Measurements from ENCODE around the gene GALK1.
"Not testable (repeated sequence)": the region's sequence is repeated elsewhere in the genome, so short reads cannot be mapped to it uniquely, and the experiment has no call there.

Gene GALK1

DNA sequence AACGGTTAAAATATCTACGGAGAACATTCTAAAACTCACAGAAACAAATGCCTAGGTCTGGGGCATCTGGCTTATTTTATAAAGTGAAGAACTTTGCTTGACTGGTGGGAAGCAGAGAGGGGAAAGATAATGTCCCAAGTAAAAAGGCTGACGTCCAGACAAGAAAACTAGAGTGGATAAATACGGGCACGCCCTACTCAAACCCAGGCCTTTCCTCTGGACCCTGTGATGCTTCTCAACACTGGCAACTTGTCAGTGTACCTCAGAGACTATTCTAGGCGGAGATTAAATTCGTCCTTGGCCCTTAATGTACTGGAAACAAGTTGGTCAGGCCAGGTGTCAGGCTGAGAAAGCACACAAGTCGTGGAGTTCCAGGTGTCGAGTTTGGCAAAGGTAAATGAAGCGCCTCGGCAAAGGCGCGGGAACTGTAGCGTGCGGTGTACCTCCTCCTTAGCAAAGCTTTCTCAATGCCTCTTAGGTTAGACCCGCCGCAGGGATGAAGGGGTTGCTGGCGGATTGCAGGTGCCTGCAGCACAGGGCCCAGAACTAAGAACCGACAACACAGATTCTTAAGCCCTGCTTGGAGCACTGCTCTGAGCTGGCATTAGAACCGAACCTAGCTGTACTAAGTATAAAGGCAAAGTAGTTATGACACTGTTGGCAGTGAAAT lies 18.9 kb upstream of the GALK1 start:
- no peak for DNase-seq

DNA sequence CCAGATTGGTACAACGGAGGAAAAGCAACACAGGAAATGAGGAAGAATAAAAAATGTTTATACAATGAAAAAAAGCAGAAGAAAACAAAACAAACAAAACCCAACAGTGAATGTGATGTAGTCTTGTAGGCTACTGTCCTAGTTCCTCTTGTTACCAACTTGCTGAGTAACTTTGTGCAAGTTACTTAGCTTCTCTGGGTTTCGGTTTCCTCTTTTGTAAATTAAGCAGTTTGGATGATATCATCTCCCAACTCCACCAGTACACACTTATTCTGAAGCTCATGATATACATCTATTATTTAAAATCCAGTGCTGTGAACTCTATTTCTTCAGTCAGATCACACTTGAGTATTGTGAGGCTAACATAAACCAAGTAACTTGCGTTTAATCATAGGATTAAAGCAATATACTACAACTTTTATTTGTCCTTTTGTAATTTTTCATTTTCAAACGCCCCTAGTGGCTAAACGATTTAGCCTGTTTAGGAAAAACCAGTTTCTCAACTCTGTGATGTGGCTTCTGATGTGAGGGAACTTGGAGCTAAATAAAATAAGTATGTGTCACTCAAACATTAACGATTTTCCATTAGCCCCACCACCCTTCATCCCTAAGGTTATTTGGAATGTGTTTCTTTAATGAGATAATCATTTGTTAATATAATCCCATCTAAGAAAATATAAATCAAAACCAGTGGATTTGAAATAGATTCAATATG lies 18.2 kb upstream of the GALK1 start:
- DNase-seq, result no peak

DNA sequence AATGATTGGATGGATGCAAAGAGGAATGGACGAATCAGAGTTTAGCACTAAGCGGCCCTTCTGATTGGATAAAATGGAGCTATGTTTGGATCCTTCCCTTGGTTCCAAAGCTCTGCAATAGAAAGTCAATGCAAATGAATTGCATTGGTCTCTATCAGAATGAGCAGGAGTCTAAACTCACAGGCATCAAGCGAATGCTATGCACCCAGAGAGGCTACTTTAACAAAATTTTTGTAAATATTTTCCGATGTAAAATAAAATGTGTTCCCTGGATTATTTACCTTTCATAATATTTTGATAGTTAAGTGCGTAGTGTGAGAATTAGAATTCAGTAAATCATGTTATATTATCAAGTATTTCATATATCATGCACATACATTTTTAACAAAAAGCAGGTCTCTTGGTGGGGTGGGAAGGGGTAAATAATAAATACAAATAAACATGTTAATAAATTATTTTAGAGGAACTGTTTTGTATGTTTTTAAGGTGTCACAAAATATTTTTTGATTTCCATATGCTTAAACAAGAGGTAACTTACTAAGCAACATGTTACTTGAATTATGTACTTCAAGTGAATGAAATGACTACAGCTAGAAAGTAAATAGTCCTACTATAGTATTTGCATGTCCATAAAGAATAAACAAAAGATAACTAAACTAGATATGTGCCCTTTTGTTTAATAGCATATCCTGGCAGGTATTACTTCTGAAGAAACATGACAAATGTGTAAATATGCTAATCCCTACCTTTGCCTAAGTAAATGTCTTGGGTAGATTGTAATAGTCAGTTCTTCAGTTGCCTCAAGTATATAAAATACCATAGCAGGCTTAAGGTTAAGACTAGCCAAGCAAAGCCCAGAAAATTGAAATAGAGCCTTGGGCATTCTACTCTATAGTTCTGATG lies 15.2 kb upstream of the GALK1 start:
- no peak for DNase-seq

DNA sequence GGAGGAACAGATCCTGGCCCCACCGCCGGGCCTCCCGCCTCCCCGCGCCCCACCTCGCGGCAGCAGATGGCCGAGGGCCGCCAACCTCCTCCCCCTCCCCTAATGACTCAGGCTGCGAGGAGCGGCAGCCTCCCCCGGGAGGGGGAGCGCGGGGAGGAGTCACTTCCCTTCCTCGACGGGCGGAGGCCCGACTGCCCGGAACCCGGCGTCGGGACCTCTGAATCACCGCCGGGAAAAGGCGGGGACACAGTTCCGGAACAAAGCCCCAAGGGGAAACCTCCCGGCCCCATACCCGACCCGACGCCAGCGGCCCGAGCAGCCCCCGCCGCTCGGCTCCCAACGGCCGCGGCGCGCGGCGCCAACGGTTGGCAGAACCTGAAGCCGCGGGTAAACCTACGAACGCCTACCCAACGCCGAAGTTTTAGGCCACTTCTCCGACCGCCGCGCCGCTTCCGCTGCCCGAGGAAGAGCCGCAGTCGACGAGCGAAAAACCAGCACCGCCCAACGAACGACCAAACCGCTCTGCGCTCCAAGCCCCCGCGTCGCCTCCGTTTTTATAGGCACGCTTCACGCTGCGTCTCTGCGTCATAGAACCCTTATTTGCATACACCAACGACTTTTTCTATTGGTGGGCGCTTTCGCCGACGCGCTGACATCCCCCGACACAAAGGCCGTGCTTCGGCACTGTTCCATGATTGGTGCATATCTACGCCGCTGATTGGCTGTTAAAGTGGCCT lies 14.4 kb upstream of the GALK1 start:
- DNase-seq, result peak; percentile 100

DNA sequence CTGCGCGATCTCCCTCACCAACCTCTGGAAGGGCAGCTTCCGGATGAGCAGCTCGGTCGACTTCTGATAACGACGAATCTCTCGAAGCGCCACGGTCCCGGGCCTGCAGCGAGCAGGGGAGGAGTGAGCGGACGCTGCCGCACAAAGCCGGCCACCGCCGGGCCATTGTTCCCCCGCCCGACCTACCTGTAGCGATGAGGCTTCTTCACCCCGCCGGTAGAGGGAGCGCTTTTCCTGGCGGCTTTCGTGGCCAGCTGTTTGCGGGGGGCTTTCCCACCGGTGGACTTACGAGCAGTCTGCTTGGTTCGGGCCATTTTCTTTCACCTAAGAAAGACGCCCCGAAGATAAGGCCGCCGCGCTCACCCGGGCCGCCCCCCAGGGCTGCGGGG lies 13.9 kb upstream of the GALK1 start:
- DNase-seq, result peak; percentile 77

DNA sequence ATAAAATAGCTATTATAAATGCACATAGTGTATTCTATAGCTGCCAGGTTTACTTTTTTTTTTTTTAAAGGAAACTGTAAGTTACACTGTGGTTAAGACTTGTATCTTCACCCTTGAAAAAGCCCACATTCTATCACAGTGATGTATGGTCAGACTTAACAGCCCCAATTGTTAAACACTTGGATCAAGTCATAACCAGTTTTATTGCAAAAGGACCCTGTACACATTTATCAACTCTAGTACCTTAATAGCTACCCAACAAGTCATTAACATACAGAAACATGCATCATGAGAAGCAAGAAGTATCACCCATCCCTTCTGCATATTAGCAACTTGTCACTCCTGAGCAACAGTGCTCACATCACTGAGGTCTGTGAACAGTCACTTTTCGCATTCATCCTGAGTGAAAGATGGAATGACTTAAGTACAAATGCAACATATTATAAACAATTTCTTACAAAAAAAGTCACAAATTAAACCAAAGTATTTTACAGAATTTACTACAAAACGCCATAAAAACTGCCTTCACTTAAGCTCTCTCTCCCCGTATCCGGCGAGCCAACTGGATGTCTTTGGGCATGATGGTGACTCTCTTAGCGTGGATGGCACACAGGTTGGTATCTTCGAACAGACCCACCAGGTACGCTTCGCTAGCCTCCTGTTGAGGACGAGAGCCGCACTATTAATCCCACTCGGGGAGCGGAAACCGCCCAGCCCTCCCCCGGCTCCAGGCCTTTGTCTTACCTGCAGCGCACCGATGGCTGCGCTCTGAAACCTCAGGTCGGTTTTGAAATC lies 13.3 kb upstream of the GALK1 start:
- not testable (repeated sequence) for DNase-seq

DNA sequence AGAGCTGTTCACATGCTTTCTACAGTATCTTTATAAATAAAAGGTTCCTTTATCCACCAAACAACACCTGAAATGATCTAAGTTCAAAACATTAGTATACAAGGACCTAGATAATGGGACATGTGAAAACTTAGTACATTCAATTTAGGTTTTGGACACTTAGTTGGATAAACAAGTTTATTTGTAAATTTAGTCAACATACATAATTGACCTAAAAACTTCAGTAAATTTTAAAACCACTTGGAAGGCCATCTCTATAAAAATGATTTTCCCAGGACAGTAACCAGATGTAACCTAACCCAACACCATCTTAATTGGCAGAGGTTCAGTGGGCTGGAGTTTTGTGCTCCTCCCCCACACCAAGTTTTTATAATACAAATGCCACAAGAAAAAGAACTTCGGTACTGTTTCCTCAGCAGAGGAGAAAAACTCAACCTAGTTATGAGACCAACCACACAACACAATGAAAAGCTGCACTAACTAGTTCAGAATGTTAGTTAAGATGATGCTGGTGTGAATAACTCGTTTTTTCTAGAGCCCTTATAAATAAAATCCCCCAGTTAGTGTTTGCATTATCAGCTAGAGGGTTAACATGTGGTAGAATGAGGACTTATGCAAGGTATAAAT lies 12.4 kb upstream of the GALK1 start:
- DNase-seq, result no peak

DNA sequence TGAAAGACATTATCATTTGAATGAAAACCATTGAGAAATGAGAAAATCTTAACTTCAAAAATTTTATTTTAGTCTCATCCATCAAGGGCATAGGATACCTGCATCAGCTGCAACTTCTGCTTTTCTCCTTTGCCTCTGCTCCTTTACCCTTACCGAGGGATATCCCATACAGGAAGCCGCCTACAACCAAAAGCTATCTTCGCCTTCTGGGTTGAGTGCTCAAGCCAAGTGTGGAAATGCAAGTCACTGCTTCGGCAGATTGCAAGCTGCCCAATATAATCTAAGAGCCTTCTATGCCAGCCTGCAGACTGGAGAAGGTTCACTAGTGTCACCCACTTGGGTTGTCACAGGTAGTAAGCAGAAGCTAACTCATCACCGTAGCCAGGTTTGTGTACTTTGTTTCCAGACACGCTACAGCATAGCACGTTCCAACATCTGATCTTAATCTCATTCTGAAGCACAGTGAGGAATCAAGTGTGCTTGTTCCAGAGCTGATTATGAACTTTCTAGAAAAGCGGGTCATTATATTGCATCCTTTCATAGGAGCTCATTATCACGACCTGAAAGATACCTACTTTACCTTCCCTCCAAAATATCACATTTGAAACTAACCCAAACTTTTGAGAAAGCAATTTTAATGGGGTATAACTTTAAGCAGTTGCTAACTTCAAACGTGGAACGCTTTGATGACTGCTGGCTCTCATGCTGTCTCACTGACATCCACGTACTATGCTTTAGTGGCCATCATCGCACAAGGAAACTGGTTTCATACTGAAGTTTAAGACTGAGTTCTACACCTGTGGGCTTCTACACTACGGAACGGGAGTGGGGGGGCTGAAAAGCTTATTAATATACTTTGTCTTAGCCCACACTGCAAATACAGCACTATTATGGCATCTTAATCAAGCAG lies 11.6 kb upstream of the GALK1 start:
- DNase-seq, result no peak

DNA sequence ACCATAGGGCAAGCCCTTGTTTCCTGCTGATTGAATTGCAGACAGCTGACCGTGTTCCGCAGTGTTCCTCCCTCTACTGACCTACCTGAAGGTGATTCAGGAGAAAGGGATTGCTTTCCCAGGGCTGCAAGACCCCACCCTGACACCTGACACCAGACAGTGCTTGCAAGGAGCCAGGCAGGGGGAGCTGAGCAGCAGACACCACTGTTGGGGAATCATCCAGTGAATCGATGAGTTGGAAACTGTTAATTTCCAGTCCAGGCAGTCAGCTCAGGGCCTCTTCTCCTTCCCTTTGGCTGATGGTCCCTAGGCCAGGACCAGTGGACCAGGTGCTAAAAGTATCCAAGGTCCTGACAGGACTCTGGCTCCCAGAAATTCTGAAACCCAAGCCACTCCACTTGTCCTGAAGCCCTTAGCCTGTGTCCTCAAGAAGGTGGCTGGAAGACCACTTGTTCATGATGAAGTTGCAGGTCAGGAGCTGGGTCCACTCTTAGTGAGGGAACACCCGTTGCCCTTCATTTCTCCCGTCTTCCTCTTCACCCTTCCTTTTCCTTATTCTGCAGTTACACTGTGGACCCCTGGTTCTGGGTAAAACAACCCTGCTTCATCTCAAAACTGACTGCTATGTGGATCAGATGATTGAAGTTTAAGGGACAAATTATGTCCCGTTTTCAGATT lies 10.1 kb upstream of the GALK1 start:
- DNase-seq, result no peak

DNA sequence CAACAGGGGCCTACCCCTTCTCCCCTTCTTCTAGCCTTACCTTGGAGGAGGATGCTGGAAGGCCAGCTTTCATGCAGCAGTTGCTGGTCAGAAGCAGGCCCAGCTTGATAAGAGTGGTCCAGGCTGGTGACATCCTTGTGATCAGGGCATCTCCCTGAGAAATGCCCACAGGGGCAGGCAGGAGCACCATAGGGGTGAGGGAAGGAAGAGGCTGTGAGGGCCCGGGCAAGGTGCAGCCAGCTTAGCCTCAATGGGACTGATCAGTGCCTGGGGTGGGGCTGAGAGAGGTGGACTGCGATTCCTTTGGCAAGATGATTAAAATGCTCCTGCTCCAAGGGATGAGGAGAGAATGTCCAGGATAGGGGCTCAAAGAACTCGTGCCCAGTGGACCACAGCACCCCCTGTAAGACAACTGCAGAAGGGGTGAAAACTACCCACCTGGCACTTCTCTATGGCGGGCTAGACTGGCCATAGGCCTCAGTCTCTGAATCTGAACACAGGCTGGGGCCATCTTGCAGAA lies 9.5 kb upstream of the GALK1 start:
- no peak for DNase-seq

DNA sequence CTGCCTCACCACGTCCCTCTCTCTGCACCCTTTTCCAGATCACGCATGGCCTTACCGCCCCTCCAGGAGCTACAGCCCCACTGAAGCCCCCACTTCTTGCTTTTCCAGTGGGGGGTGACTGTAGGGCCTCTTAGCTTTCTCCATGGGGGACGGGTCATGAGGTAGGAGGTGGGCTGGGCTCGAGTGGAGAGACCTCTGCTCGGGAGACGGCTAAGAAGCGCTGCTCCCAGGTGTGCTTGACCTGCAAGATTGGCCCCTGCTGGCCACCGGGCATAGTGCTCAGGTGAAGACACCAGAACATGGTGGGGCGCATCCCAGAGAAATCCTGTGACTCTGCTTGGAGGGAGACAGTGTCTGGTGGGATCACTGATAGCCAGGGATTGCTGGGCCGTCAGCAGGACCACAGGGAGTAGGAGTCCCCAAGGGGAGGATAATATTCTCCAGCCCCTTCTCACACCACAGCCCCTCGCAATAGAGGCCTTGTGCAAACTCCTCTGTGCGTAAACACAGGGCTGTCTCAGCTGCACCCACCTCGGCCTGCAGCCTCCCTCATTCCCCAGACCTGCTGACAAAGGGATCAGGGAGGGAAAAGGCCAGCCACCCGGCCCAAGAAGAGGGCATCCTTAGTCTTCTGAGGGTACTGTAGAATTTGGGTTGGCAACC lies 8.9 kb upstream of the GALK1 start:
- no peak for DNase-seq

DNA sequence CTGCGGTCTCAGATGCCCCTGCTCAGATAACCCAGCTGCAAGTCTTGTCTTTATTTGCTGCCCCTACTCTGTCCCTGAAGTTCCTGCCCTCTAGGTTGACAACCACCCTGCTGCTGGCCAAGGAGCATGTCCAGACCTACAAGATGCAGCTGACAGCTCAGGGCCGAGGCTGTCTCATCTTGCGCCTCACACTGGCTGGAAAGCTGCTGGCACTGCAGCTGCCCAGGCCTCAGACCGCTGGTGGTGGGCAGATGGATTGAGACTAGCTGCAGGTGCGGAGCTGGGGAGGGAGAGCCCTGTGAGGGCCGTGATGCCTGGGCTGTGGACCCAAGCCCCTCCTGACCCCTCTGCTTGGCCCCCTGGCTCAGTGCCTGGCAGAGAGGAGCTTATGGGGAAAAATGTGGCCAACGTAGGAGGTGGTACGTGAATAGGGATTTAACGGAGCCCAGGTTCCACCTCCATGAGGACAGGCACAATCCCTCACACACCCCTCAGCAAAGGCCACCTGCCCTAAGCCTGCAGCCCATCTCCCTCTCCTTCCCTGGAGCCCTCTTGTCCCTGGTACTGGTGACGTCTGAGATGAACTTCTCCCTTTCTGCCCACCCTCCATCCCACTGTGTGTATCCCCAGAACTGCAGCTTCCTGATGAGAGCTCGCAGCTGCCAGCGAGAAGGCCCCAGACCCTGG lies 8.3 kb upstream of the GALK1 start:
- DNase-seq, result no peak

DNA sequence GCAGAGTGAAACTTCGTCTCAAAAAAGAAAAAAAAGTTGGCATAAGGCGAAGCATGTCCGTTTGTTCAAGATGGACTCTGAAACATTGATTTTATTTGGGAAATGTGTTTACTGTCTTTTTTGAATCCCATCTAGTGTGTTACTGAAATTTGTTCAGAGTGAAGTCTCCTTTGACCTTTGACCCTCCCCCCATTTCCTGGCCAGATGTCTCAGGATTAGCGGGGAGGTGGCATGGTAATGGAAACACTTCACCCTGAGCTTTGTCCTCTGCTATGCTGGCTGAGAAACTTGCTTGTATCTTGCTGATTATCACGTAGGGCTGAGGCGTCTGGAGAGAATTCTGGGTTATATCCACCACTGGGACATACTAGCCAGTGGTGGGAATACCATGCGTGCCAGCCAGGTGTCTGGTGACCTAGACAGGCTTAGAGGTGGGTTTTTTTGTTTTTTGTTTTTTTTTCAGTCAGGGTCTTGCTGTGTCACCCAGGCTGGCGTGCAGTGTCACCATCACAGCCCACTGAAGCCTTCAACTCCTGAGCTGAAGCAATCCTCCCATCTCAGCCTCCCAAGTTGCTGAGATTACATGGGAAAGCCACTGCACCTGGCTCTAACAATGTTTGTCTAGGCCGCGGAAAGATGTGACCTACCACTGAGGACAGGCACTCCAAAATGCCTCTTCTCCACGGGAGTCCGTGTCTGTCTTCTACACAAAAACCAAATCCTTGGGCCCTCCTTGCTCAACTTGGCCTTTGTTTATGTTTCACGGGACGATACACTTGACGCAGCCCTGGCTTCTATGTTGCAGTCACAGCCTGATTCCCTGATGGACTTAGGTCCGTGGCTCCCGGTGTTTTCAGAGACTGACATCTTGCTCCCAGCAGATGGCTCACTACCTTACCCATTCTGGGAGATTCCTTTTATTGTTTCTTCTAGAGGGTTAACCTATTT lies 6.6 kb upstream of the GALK1 start:
- no peak for DNase-seq

DNA sequence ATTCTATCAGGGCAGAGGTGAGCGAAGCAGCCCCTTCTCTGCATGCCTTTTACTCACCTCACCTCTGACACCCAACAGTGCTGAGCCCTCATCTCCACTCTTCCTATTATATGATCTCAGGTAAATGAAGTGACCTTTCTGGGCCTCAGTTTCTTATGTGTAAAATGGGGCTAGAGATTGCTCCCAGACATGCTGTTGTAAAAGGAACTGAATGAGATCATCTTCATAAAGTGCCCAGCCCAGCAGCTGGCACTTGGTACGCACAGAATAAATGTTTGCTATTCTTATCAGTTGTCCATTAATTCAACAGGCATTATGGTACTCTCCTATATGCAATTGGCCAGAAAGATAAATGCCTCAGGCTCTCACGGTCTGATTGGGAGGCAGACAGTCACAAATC lies 4.5 kb upstream of the GALK1 start:
- DNase-seq, result no peak

DNA sequence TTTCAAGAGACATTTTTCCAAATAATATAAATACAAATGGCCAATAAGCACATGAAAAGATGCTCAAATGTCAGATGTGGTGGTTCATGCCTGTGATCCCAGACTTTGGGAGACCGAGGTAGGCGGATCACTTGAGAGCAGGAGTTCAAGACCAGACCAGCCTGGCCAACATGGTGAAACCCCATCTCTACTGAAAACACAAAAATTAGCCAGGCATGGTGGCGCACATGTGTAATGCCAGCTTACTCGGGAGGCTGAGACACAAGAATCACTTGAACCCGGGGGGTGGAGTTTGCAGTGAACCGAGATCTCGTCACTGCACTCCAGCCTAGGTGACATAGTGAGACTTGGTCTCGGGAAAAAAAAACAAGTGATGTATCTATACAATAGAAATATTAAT lies 2.9 kb upstream of the GALK1 start:
- no peak for DNase-seq

DNA sequence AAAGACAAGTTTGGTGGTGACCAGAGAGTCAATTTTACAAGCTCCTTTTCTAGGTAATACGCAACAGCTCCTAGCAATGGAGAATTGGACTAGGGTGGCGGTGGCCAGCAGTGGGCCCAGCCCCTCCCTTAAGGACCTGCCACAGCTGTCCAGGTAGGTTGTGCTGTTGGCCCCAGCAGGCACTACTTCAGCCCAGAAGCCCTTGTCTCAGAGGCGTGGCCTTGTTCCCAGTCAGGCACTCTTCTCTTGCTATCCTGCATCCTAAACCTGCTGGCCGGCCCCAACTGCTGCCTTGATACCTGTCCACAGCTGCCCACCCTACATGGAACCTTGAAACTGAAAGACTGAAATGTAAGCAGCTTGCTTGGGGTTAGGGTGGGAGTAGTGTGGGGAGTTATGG lies 989 bp upstream of the GALK1 start:
- no peak for DNase-seq

DNA sequence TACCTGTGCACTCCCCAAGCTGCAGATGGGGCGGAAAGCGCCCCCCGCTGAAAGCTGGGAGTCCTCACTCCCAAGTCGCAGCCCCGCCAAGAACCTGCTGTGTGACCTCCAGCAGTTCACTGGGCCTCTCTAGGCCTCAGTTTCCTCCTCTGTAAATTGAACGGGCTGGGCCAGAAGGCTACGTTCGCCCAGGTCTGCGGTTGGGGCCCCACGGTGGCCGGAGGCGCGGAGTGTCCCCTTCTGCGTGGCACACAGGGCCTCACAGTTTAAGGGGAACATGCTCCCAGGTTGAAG lies 628 bp downstream of the GALK1 start:
- no peak for DNase-seq
